Measurements from ENCODE around the gene SIN3B.

The SIN3B gene

DNA sequence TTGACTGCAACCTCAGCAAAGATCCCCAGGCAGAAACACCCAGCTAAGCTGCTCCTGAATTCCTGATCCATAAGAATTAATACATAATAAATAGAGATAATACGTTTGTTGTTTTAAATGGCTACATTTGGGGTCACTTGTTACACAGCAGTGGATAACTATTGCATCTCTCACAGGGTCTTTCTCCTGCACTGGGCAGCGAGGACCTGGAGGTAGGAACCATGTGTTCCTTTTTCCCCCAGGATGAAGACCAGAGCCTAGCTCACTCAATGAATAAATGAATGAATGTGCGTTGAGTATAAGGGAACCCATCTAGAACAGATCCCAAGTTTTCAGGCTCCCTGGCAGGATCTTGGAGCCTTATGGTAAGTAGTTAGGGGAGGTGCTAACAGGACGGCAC, 90.3 kb downstream of the SIN3B start:
- Histone ChIP-seq H2AFZ (ENCODE audit: low read depth, low read length) (no peak overlapping the region), H3K4me3 (ENCODE audit: low read length) (no peak overlapping the region), H3K27me3 (ENCODE audit: insufficient read depth, low read length) (no peaks in the 10 kb centered on the region), H3K9me3 (ENCODE audit: low read length) (peaks cover 6% of the 10 kb centered on the region), H3K4me1 (ENCODE audit: insufficient read depth, low read length) (no peaks in the 10 kb centered on the region), H3K36me3 (ENCODE audit: insufficient read depth, low read length) (no peaks in the 10 kb centered on the region)

GRCh38 chr19:16920816-16921529, 91.8 kb downstream of the SIN3B start:
- H2AFZ ChIP-seq (ENCODE audit: low read depth, low read length) = no peak overlapping the region
- H3K4me1 ChIP-seq (ENCODE audit: insufficient read depth, low read length) = no peaks in the 10 kb centered on the region
- H3K27me3 ChIP-seq (ENCODE audit: insufficient read depth, low read length) = no peaks in the 10 kb centered on the region
- H3K36me3 ChIP-seq (ENCODE audit: insufficient read depth, low read length) = no peaks in the 10 kb centered on the region
- H3K9me3 ChIP-seq (ENCODE audit: low read length) = peaks cover 7% of the 10 kb centered on the region
- no peak overlapping the region for H3K4me3 ChIP-seq (ENCODE audit: low read length)

- Histone ChIP-seq H3K4me1 (ENCODE audit: insufficient read depth, low read length) (no peaks in the 10 kb centered on the region), H3K4me3 (ENCODE audit: low read length) (no peak overlapping the region), H3K36me3 (ENCODE audit: insufficient read depth, low read length) (no peaks in the 10 kb centered on the region), H3K27me3 (ENCODE audit: insufficient read depth, low read length) (no peaks in the 10 kb centered on the region), H3K9me3 (ENCODE audit: low read length) (peaks cover 9% of the 10 kb centered on the region), H2AFZ (ENCODE audit: low read depth, low read length) (no peak overlapping the region)
Measured at GRCh38 chr19:16921766-16922591, 92.8 kb downstream of the SIN3B start.

GRCh38 chr19:16922592-16922934, 93.4 kb downstream of the SIN3B start:
- H3K4me3 ChIP-seq (ENCODE audit: low read length) = no peak overlapping the region
- H3K27me3 ChIP-seq (ENCODE audit: insufficient read depth, low read length) = no peaks in the 10 kb centered on the region
- no peaks in the 10 kb centered on the region for H3K36me3 ChIP-seq (ENCODE audit: insufficient read depth, low read length)
- peaks cover 11% of the 10 kb centered on the region for H3K9me3 ChIP-seq (ENCODE audit: low read length)
- H3K4me1 ChIP-seq (ENCODE audit: insufficient read depth, low read length) = no peaks in the 10 kb centered on the region
- no peak overlapping the region for H2AFZ ChIP-seq (ENCODE audit: low read depth, low read length)

DNA sequence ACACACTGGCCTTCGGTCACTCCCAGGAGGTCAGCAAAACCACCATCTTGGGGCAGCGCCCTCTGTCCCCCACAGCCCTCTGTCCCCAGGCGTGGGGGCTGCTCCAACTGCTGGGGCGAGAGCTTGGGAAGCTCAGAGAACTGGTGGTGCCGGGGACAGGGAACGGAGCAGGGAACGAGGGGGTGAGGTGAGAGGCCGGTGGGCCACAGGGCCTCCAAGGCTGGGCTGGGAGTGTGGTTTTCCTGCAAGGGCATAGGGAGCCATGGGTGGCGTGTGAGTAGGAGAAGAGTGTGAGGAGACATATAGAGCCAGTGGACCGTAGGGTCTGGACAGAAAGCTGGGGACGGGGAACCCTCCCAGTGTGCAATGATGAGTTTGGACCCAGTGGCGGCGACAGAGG, 93.8 kb downstream of the SIN3B start:
- H3K9me3 ChIP-seq (ENCODE audit: low read length) = peaks cover 14% of the 10 kb centered on the region
- H3K4me1 ChIP-seq (ENCODE audit: insufficient read depth, low read length) = no peaks in the 10 kb centered on the region
- no peak overlapping the region for H2AFZ ChIP-seq (ENCODE audit: low read depth, low read length)
- H3K4me3 ChIP-seq (ENCODE audit: low read length) = no peak overlapping the region
- no peaks in the 10 kb centered on the region for H3K27me3 ChIP-seq (ENCODE audit: insufficient read depth, low read length)
- no peaks in the 10 kb centered on the region for H3K36me3 ChIP-seq (ENCODE audit: insufficient read depth, low read length)

DNA sequence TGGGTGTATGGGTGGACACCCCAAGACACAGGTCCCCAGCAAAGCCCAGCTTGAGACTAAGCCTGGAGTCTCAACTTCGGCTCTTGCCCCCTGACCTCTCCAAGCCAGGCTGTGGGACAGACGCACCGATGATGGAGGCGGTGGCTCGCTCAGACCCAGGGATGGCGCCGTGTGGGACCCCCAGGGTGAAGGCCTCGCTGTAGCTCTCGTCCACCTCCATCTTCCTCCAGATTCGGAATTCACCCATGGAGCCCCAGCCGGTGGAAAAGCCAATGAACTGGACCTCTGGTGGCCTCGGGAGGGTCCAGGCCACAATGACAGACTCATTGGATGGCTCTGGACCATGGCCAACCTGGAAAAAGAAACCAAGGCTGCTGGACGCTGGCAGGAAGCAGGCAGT, 98.7 kb downstream of the SIN3B start:
- H3K4me3 ChIP-seq (ENCODE audit: low read length) = no peak overlapping the region
- H3K27me3 ChIP-seq (ENCODE audit: insufficient read depth, low read length) = no peaks in the 10 kb centered on the region

GRCh38 chr19:16928351-16928750, 99.2 kb downstream of the SIN3B start:
- Histone ChIP-seq H3K36me3 (ENCODE audit: insufficient read depth, low read length) (no peaks in the 10 kb centered on the region), H3K27me3 (ENCODE audit: insufficient read depth, low read length) (no peaks in the 10 kb centered on the region), H2AFZ (ENCODE audit: low read depth, low read length) (no peak overlapping the region), H3K9me3 (ENCODE audit: low read length) (peaks cover 16% of the 10 kb centered on the region), H3K4me3 (ENCODE audit: low read length) (no peak overlapping the region), H3K4me1 (ENCODE audit: insufficient read depth, low read length) (no peaks in the 10 kb centered on the region)

More for the DNA sequence above, 98.7 kb downstream of the SIN3B start:
- Histone ChIP-seq H2AFZ (ENCODE audit: low read depth, low read length) (no peak overlapping the region), H3K36me3 (ENCODE audit: insufficient read depth, low read length) (no peaks in the 10 kb centered on the region), H3K4me1 (ENCODE audit: insufficient read depth, low read length) (no peaks in the 10 kb centered on the region), H3K9me3 (ENCODE audit: low read length) (peaks cover 16% of the 10 kb centered on the region)

DNA sequence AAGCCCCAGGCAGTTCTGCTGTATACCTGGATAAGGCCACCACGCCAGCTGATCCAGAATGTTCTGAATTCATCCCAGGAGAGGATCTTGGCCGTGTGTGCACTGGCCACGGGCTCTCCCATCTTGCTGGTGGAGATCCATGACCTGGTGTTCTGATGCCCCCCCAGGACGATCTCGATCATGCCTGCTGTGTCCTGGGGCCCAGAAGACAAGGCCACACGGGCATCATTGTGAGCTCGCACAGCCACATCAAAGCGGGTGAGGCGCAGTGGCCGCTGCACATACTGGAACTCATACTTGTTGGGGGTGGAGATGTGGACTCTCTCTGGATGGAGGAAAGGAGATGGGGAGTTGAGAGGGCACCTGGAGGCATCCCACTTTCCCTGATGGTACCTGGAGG, 99.7 kb downstream of the SIN3B start:
- Histone ChIP-seq H2AFZ (ENCODE audit: low read depth, low read length) (no peak overlapping the region), H3K36me3 (ENCODE audit: insufficient read depth, low read length) (no peaks in the 10 kb centered on the region), H3K4me1 (ENCODE audit: insufficient read depth, low read length) (no peaks in the 10 kb centered on the region), H3K4me3 (ENCODE audit: low read length) (no peak overlapping the region), H3K9me3 (ENCODE audit: low read length) (peaks cover 16% of the 10 kb centered on the region), H3K27me3 (ENCODE audit: insufficient read depth, low read length) (no peaks in the 10 kb centered on the region)
